Measurements from ENCODE around the gene LIN28B.

Gene LIN28B

GRCh38 chr6:105120570-105120969 lies 163.7 kb downstream of the LIN28B start:
- no peak for DNase-seq

- no peak for DNase-seq
Observed at GRCh38 chr6:105121981-105122380, 165.1 kb downstream of the LIN28B start.

GRCh38 chr6:105122717-105123116 lies 165.8 kb downstream of the LIN28B start:
- DNase-seq, result no peak
